HG02571 (cell line): ENCODE data around the gene TBRG4.

Experiments used
- ATAC-seq: cut with Tn5 transposase; IDR thresholded peaks from one replicate; pipeline ENCODE4 v1.9.1; 2021; ENCODE audit warnings: mild to moderate bottlenecking, moderate library complexity; ENCODE audit not compliant: unreplicated experiment

TBRG4 gene

GRCh38 chr7:45075871-45076796 is 35.4 kb downstream of the TBRG4 start:
- ATAC-seq: no peak

- no peak for ATAC-seq
Observed at GRCh38 chr7:45075355-45075644, 36.2 kb downstream of the TBRG4 start.

- no peak for ATAC-seq
Observed at GRCh38 chr7:45074528-45075354, 36.8 kb downstream of the TBRG4 start.

- ATAC-seq: no peak
Observed at GRCh38 chr7:45073786-45074527, 37.5 kb downstream of the TBRG4 start.

- no peak for ATAC-seq
Observed at GRCh38 chr7:45073031-45073785, 38.3 kb downstream of the TBRG4 start.

GRCh38 chr7:45072131-45073030 is 39.1 kb downstream of the TBRG4 start:
- ATAC-seq: no peak

- no peak for ATAC-seq
Observed at GRCh38 chr7:45071528-45071927, 40.0 kb downstream of the TBRG4 start.

GRCh38 chr7:45070254-45070642 is 41.2 kb downstream of the TBRG4 start:
- ATAC-seq: no peak

GRCh38 chr7:45069444-45070253 is 41.8 kb downstream of the TBRG4 start:
- no peak for ATAC-seq

- no peak for ATAC-seq
Observed at GRCh38 chr7:45068236-45069023, 43.1 kb downstream of the TBRG4 start.

GRCh38 chr7:45067582-45067981 is 43.9 kb downstream of the TBRG4 start:
- no peak for ATAC-seq

GRCh38 chr7:45066409-45066808 is 45.1 kb downstream of the TBRG4 start:
- no peak for ATAC-seq

- no peak for ATAC-seq
Observed at GRCh38 chr7:45065031-45065995, 46.2 kb downstream of the TBRG4 start.

- no peak for ATAC-seq
Observed at GRCh38 chr7:45064047-45064725, 47.3 kb downstream of the TBRG4 start.

GRCh38 chr7:45061806-45062425 is 49.6 kb downstream of the TBRG4 start:
- ATAC-seq: no peak

- no peak for ATAC-seq
Observed at GRCh38 chr7:45061352-45061751, 50.1 kb downstream of the TBRG4 start.
